ENCODE results near the gene CACNA1G.

The CACNA1G gene

DNA sequence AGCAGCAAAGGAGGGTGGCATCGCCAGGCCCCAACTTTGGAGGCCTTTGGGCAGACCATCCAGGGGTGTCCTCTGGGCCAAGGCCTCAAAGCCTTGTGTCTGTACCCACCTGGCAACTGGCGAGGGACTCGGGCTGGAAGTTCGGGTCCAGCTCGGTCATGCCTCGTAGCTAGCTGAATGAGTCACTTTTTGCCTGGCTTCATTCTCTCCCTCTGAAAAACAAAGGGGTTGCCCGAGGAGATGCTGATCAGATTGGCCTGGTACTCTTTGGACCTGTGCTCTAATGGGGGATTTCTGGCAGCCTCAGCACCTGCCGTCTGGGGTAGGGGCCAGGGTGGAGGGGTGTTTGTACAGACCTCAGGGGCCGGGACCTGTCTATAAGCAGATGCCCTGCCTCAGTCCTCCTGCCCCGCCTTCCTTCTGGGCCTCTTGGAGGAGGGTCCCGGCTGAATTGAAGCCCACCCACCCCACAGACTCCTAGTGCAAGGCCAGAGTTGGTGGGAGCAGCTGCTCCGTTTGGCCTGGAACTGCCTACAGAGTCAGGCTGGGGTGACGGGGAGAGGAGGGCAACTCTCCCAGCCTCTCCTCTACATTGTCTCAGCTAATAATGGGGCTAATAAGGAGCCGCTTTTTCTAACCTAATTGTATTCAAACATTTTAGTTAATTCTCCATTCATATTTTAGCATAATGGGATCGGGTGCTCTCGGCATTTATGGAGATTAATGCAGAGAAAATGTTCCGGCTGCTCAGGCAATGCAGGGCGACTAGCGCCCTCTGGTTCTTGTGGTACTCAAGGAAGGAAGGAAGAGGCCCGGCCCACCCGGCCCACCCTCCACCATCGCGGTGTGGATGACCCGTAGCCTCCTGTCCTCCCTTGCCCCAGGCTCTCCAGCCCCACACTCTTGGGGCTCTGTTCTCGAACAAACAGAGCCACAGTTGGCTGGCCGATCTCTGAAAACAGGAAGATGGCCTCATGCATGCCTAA, 52.8 kb downstream of the CACNA1G start:
- DNase-seq (ENCODE audit: low spot score) = no peak

DNA sequence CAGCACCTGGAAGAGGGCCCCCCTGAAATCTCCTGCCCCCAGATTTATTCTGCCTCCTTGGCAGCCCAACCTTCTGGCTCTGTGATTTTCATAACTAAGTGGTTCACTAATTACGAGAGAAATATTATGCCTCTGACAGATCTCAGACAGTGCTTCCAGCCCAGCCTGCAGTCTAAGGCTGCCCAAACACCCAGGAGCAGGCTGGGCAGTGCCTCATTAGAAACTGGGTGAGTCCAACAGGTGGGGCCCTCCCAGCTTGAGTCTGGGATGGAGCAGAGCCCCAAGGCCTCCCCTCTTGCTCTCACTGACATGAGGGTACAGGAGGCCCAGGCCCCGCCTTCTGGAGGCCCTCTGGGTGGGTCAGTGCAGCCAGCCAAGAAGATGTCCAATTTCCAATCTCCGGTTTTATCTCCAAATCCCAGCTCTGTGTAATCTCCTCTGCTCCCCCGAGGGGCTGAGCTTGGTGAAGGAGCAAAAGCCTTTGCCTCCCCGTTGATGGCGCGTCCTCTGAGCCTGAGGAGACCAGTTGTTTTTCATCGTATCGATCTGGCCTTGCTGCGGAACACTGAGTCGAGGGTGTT, 54.0 kb downstream of the CACNA1G start:
- DNase-seq (ENCODE audit: low spot score) = no peak

DNA sequence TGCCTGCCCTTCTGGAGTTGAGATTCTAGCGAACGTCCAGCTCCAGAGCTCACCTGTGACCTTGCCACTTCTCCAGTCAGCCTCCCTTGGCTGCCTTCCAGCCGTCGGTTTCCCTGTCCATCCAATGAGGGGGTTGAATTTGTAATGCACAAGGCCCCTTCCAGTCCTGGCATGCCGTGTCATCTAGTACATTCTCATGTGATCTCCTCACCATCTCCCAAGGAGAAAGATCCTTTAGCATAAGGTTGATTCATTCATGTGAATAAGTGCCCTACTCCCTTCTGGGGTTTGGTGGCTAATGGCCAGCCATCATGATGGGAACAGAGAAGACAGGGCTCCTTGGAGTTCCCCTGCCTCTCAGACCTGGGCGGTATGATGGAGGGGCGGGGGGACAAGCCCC, 55.3 kb downstream of the CACNA1G start:
- DNase-seq (ENCODE audit: low spot score) = no peak

DNA sequence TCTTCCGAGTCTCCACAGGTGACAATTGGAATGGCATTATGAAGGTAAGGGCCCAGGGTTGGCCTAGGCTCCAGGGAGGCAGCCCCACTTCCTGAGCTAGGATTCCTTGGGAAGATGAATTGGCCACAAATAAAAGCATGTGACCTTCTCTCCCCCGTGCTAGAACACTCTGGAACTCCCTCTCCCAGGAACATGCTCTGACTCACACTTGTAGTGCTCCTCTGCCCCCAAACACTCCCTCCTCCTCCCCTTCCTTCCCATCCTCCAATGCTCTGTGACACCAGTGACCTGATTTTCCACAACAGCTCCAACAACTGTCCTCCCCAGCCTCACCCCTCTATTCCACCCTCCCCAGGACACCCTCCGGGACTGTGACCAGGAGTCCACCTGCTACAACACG, 57.8 kb downstream of the CACNA1G start:
- DNase-seq (ENCODE audit: low spot score) = no peak

DNA sequence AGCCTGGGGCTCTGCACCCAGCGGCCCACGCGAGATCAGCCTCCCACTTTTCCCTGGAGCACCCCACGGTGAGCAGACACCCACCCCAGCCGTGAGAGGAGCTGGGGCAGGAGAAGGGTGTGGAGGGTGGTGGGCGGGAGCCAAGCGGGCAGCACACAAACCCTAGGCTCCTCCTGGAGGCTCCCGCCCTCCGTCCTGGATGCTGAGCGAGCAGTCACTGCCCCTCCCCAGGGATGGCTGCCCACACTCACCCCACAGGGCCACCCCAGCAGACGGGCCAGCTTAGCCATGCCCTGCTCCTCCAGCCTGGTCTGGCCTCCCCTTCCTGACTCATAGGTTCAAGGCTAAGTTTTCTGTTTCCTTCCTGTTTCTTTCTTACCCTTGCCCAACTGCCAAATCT, 58.4 kb downstream of the CACNA1G start:
- no peak for DNase-seq (ENCODE audit: low spot score)

DNA sequence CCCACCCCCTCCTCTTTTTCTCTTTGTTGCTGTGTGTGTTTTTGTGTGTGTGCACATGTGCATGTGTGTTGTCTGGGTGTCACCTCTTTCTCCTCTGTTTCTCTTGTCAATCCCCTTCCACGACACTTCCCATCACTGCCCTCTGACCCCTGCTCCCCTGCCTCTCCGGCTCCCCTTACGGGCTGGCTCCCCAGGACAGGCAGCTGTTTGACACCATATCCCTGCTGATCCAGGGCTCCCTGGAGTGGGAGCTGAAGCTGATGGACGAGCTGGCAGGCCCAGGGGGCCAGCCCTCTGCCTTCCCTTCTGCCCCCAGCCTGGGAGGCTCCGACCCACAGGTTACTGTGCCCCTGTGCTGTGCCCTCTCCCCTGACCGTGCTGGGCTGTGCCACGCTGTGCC, 59.0 kb downstream of the CACNA1G start:
- DNase-seq (ENCODE audit: low spot score) = no peak

DNA sequence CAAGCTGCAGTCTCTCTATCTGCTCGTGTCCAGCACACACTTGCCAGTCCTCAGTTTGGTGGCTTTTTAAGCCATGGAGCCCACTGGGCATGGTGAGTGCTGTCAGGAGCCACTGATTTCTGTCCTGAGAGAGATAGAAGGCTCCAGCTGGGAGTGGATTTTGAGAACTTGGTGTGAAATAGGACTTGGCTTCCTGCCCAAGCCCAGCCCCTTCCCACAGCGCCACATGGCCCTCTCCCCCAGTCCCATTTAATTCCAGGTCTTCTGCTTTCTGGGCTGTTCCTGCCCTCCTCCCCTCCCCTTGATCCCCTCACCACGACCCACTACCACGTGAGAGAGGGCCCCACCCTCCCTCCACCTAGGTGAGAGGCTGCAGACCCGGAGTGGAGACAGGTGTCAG, 59.7 kb downstream of the CACNA1G start:
- DNase-seq (ENCODE audit: low spot score) = no peak

DNA sequence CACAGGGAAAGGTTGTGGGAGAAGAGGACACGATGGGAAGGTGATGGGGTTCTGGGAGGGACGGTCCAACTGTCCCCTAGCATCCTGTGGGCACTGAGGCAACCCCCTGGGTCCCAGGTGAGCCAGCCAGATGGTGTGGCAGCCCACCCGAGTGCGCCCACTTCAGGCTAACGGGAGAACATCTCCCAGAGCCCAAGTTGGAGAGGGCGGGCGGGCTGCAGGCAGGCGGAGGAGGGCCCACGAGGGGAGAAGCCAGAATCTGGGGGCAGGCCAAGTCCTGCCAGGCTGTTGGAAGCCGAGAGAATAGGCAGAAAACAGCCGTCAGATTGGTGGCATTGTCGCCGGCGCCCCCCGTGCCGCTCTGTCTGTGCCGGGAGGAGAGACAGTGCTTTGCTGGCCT, 60.3 kb downstream of the CACNA1G start:
- no peak for DNase-seq (ENCODE audit: low spot score)

DNA sequence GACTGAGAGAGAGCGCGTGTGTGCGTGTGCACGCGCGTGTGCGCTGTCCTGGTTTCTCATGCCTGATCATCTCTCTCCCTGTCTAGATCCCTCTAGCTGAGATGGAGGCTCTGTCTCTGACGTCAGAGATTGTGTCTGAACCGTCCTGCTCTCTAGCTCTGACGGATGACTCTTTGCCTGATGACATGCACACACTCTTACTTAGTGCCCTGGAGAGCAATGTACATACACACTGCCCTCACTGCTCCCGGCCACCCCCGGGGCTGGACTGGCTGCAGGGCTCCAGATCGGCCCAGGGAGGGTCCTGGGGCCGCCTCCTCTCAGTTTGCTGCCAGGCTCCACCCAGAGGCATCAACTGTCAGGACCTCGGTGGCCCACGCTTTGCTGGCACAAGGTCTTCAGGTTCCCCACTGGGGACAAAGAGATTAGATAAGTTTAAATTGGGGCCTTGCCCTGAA, 61.1 kb downstream of the CACNA1G start:
- no peak for DNase-seq (ENCODE audit: low spot score)

DNA sequence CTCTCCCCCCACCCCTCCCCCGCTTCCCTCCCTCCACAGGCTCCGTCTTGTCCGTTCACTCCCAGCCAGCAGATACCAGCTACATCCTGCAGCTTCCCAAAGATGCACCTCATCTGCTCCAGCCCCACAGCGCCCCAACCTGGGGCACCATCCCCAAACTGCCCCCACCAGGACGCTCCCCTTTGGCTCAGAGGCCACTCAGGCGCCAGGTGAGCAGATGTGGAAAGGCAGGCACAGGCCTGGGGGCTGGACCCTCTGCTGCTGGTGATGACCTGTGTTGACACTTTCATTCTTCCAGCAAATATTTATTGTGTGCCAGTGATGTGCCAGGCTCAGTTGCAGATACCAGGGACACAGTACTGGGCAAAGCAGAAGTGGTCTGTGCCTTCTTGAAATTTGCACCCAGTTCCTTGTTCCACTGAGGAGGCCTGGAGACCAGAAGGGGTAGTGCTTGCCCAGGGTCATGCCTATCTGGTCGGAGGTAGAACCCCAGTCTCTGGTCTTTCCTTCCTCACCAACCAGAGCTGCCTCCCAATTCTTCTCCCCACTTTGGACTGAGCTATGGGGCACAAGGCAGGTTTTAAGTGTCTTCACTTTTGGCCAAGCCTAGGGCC, 63.9 kb downstream of the CACNA1G start:
- DNase-seq (ENCODE audit: low spot score) = no peak

DNA sequence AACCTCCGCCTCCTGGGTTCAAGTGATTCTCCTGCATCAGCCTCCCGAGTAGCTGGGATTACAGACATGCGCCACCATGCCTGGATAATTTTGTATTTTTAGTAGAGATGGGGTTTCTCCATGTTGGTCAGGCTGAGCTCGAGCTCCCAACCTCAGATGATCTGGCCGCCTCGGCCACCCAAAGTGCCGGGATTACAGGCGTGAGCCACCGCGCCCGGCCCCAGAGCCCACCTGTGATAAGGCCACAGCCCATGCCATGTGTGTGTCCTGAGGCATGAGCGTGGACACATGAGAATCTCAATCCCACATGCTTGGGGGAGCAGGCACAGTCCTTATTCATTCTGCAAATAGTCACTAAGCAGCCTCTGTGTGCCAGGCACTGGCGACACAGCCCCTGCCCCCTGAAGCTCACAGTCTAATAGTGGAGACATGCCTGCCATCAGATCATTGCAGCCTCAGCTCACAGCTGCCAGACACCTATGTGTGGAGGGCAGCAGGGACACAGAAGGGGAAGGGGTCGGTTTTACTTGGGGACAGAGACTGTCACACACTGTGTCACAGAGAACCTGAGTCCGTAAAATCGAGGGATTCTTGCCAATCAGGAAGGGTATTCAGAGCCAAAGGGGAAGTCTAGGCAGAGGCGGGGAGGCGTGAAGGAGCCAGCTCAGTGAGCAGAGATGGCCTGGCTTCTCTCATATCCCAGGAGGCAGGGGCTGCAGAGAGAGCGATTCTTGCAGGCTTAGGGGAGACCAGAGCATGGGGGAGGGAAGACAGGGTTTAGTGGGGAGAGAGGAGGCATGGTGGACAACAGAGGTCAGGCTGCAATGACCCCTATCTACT, 64.7 kb downstream of the CACNA1G start:
- DNase-seq (ENCODE audit: low spot score) = no peak

DNA sequence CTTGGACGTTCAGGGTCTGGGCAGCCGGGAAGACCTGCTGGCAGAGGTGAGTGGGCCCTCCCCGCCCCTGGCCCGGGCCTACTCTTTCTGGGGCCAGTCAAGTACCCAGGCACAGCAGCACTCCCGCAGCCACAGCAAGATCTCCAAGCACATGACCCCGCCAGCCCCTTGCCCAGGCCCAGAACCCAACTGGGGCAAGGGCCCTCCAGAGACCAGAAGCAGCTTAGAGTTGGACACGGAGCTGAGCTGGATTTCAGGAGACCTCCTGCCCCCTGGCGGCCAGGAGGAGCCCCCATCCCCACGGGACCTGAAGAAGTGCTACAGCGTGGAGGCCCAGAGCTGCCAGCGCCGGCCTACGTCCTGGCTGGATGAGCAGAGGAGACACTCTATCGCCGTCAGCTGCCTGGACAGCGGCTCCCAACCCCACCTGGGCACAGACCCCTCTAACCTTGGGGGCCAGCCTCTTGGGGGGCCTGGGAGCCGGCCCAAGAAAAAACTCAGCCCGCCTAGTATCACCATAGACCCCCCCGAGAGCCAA, 65.6 kb downstream of the CACNA1G start:
- DNase-seq (ENCODE audit: low spot score) = peak; percentile 54

DNA sequence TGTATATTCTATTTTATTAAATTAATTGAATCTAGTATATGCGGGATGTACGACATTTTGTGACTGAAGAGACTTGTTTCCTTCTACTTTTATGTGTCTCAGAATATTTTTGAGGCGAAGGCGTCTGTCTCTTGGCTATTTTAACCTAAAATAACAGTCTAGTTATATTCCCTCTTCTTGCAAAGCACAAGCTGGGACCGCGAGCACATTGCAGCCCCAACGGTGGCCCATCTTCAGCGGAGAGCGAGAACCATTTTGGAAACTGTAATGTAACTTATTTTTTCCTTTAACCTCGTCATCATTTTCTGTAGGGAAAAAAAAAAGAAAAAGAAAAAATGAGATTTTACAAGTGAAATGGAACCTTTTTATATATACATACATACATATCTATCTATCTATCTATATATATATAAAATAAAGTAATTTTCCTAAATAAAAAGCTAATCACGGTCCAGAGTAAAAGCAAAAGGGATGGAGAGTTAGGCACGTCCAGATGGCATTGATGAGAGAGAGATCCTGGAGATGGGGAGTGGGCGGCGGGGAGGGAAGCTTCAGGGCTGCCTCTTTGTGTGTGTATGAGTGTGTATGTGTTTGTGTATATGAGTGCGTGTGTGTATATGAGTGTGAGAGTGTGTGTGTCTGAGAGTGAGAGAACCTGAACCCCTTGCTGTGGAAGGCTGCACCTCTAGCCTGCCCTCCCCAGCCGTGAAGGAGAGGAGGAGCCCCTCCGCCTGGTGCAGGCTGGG, 66.7 kb downstream of the CACNA1G start:
- no peak for DNase-seq (ENCODE audit: low spot score)

DNA sequence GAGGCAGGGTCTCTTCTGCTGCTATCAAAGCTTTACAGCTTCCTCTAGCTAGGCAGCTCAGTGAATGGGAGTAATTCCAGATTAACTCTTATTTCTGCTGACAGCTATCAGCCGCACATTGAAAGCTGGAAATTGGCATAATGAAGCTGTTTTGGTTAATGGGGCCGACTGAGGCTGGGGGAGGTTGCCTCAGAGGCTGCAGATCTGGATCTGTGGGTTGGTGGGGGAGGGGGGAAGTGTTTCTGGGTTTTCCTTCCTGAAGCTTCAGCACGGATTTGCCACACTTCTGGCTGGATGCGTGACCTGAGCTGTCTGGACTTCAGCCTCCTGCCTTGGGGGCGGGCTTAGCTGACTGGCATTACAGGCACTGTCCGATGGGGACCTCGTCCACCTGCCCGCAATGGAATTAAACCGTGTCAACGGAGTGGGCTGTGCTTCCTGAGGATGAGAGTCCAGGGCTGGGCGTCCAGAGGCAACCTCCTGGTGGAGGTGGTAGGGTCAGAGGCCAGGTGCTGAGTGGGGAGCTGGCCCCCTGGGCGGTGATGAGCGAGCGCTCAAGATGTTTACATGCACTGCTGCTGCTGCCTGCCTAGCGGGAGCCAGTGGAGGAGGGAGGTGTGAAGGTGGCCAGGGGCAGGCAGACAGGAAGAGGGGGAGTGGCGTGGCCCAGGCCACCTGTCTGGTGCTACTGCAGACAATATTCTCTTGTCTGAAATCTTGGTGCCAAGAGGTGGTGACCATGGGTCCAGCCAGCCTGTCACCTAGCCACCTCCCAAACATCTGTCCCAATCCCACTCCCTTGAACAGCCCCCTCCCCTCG, 67.5 kb downstream of the CACNA1G start:
- no peak for DNase-seq (ENCODE audit: low spot score)

DNA sequence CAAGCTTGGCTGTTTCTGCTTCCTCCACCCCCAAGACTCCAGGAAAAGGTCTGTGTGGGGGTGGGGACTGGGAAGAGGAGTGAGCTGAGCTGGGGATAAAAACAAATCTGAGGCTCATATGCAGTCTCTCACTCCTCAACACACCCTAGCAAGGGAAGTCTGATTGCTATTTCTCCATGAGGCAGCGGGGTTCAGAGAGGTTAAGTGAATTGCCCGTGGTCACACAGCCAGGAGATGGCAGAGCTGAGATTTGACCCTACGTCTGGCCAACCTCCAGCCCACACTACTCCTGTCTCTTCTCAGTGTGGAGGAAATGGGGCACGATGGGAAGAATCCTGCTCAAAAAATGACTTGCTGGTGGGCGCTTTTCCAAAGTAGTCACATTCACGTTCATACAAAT, 69.4 kb downstream of the CACNA1G start:
- DNase-seq (ENCODE audit: low spot score) = no peak

DNA sequence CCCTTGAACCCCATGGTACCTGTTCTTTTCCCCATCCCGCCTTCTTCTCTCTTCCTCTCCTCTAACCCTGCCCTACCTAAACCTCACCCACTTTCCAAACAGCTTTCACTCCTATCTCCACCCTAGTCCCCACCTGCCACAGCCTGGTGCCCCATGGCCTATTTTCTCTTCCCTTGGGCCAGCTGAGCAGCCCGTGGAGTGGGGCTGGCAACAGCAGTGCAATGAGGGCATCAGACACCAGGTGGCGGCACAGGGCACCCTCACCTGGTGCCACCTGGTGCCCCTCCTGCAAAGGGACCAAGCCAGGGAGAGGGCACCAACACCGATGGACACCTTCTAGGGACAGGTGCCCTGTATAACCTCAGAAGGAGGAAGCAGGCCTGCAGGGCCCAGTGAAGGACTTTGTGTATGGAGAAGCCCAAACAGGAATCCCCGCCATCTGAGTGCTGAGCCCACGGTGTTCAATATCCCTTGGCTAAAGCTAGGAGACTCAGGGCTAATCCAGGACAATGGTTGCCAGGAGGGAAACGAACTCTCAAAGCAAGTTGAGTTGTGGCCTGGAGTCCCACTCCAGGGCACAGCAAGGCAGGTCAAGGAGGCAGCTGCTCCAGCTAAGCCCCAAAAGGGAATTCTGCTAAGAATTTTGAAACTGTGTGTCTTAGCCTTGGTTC, 70.1 kb downstream of the CACNA1G start:
- DNase-seq (ENCODE audit: low spot score) = peak; percentile 49

DNA sequence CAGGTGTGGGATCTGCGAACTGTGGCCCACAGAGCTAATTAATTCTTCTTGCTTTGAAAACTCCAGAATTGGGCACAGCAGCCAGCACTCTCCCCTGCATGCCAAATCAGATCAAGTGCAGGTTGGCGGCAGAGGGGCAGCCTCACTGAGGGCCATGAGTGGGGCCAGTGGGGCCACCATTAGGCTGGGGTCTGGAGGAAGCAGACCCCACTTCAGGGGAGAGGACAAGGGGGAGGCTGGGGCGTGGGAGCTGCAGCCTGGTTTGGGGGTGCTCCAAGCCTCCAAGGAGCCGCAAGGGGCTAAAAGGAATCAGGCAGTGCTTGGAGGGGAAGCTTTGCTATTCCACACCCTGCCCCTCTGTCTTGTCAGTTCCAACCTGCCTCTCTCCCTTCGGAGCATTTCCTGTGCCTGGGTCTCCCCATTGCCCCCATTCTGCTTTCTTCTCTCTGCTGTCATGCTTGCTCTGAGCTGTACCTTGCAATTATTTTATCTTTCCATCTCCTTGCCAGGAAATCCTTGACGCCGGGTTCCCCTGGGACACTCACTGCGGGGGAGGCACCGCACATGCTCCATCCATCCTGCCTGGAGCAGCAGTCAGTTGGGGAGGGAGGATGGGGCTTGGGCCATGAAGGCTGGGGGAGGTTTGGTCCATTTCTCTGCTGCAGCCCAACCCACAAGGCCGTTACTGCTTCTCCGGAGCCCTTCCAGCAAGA, 70.8 kb downstream of the CACNA1G start:
- no peak for DNase-seq (ENCODE audit: low spot score)

DNA sequence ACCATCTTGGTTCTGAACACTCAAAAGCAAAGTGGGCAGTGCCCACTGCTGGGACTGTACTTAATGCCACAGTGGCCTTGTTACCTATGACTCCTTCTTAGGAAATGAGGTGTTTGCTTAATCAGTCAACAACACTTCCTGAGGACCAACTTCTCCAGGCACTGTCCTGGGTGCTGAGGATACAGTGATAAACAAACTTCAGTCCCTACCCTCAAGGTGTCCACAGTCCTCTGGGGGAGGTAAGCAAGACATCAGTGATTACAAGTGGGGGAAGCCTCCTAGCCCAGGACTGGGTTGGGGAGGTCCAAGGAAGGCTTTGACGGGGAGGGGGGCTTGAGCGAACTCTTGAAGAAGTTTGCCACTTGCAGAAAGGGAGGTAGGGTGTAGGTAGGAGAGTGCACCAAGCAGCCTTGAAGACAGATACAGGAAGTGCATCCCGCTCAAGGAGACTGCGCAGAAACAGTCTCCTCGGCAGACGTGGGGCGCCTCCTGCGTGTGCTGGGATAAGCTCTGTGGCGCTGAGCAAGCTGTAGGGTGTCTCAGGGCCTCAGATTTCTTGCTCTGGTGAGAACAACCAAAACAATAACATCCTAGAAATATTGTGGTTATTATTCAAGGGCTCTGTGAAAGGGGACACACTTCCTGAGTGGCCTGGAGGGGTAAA, 71.5 kb downstream of the CACNA1G start:
- no peak for DNase-seq (ENCODE audit: low spot score)

All from CD4-positive, alpha-beta T cell treated with Interleukin-15 for 4 hours (primary cell).